ENCODE results near the gene OR10G3. TPM values are rescaled to one million over a fixed set of nuclear protein-coding genes. Genes with fewer than 3 reads are reported as not detected.
"Not testable (repeated sequence)": the region's sequence is repeated elsewhere in the genome, so short reads cannot be mapped to it uniquely, and the experiment has no call there.

OR10G3 gene
- total RNA-seq = under 1 TPM in 1 of 4 donors, not detected in 3; 0.44 TPM

GRCh38 chr14:21579976-21580375 is at the start of gene OR10G3:
TSS of gene OR10G3 (minus strand) at chr14:21580076. CDS start at chr14:21570744, 9,332 bp downstream.
- no peaks in the 10 kb centered on the region for H3K27me3 ChIP-seq
- no peaks in the 10 kb centered on the region for H3K9me3 ChIP-seq
- no peak for DNase-seq (ENCODE audit: low spot score in 2 of 2)
- WGBS, 2 donors = 72 to 80% methylated on average over 2 of the region's 2 CpGs
- TF ChIP-seq CTCF (IDR thresholded peaks at IDR 0.05) = no peak
- TF ChIP-seq POLR2A (IDR thresholded peaks at IDR 0.05) = no peak
- no peak for TF ChIP-seq EP300 (IDR thresholded peaks at IDR 0.05)
- no peaks in the 10 kb centered on the region for H3K36me3 ChIP-seq
- H3K27ac ChIP-seq = no peak within 1 kb of the TSS
- H3K4me3 ChIP-seq = no peak within 1 kb of the TSS
- no peaks in the 10 kb centered on the region for H3K4me1 ChIP-seq

GRCh38 chr14:21626491-21627230 is 46.8 kb upstream of the OR10G3 start:
- H3K36me3 ChIP-seq = no peaks in the 10 kb centered on the region
- no peak overlapping the region for H3K27ac ChIP-seq
- H3K4me1 ChIP-seq = no peaks in the 10 kb centered on the region
- no peaks in the 10 kb centered on the region for H3K27me3 ChIP-seq
- DNase-seq (ENCODE audit: low spot score in 2 of 2) = no peak
- WGBS, 2 donors = 54 to 60% methylated on average over 3 of the region's 3 CpGs
- no peak overlapping the region for H3K4me3 ChIP-seq
- H3K9me3 ChIP-seq = no peaks in the 10 kb centered on the region
- TF ChIP-seq EP300 (IDR thresholded peaks at IDR 0.05) = no peak

GRCh38 chr14:21617614-21618013 is 37.7 kb upstream of the OR10G3 start:
- Histone ChIP-seq H3K4me1 (no peaks in the 10 kb centered on the region), H3K27ac (no peak overlapping the region), H3K4me3 (no peak overlapping the region), H3K9me3 (no peaks in the 10 kb centered on the region), H3K36me3 (no peaks in the 10 kb centered on the region), H3K27me3 (no peaks in the 10 kb centered on the region)
- no peak for TF ChIP-seq POLR2A (IDR thresholded peaks at IDR 0.05)
- TF ChIP-seq CTCF (IDR thresholded peaks at IDR 0.05) = no peak
- no peak for DNase-seq (ENCODE audit: low spot score in 2 of 2)
- 59 to 72% methylated on average over 8 of the region's 8 CpGs for WGBS, 2 donors

- Histone ChIP-seq H3K36me3 (no peaks in the 10 kb centered on the region), H3K27me3 (no peaks in the 10 kb centered on the region), H3K4me1 (no peaks in the 10 kb centered on the region), H3K27ac (no peak overlapping the region), H3K4me3 (no peak overlapping the region), H3K9me3 (no peaks in the 10 kb centered on the region)
- TF ChIP-seq CTCF (IDR thresholded peaks at IDR 0.05) = no peak
- no peak for TF ChIP-seq EP300 (IDR thresholded peaks at IDR 0.05)
- no peak for TF ChIP-seq POLR2A (IDR thresholded peaks at IDR 0.05)
- no peak for DNase-seq (ENCODE audit: low spot score in 2 of 2)
- 54 to 65% methylated on average over 1 of the region's 1 CpG for WGBS, 2 donors
These were observed 34.4 kb upstream of the OR10G3 start for GRCh38 chr14:21614240-21614639.

GRCh38 chr14:21612324-21612723 is 32.4 kb upstream of the OR10G3 start:
- H3K36me3 ChIP-seq = no peaks in the 10 kb centered on the region
- no peak overlapping the region for H3K27ac ChIP-seq
- no peaks in the 10 kb centered on the region for H3K27me3 ChIP-seq
- no peak for DNase-seq (ENCODE audit: low spot score in 2 of 2)
- no peak overlapping the region for H3K4me3 ChIP-seq
- H3K9me3 ChIP-seq = no peaks in the 10 kb centered on the region
- WGBS, 2 donors = 63 to 79% methylated on average over 6 of the region's 6 CpGs
- TF ChIP-seq POLR2A (IDR thresholded peaks at IDR 0.05) = no peak
- TF ChIP-seq CTCF (IDR thresholded peaks at IDR 0.05) = no peak
- TF ChIP-seq EP300 (IDR thresholded peaks at IDR 0.05) = no peak
- no peaks in the 10 kb centered on the region for H3K4me1 ChIP-seq

GRCh38 chr14:21602181-21602580 is 22.3 kb upstream of the OR10G3 start:
- WGBS, 2 donors = 89 to 90% methylated on average over 4 to 6 of the region's 8 CpGs
- H3K27me3 ChIP-seq; DNase-seq (ENCODE audit: low spot score in 2 of 2); H3K4me1 ChIP-seq; H3K9me3 ChIP-seq; H3K36me3 ChIP-seq; H3K4me3 ChIP-seq; H3K27ac ChIP-seq: not testable (repeated sequence)
